ENCODE results near the gene C2CD5.

DNA sequence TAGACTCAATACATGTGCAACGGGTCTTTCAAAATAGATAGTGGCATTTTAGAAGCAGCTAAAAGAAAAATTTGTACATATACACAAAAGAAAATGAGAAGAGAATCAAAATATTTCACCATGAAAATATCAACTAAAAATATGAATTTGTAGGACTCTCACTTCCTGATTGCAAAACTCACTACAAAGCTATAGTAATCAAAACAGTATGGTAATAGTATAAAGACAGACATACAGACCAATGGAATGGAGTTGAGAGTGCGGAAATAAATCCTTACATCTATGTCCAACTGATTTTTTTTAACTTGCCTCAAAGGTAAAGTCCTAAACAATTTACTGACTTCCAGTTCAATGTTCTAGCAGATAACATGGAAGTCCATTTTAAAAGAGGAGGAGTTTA, 13.1 kb downstream of the C2CD5 start:
- TF ChIP-seq TEAD4 (IDR thresholded peaks at IDR 0.05) (no peak), CREB1 (IDR thresholded peaks at IDR 0.05; ENCODE audit: low read depth) (no peak), TCF12 (IDR thresholded peaks at IDR 0.05; ENCODE audit: low read depth) (no peak), RAD21 (IDR thresholded peaks at IDR 0.05; ENCODE audit: low read depth) (no peak), TAF1 (IDR thresholded peaks at IDR 0.05; ENCODE audit: low read depth) (no peak), CEBPB (IDR thresholded peaks at IDR 0.05) (no peak), YY1 (IDR thresholded peaks at IDR 0.05; ENCODE audit: low read depth) (no peak), FOXM1 (IDR thresholded peaks at IDR 0.05; ENCODE audit: borderline replicate concordance, low read depth) (no peak), EP300 (IDR thresholded peaks at IDR 0.05; ENCODE audit: borderline replicate concordance) (no peak)
- TF ChIP-seq, protein P1, sequence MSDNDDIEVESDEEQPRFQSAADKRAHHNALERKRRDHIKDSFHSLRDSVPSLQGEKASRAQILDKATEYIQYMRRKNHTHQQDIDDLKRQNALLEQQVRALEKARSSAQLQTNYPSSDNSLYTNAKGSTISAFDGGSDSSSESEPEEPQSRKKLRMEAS (IDR thresholded peaks at IDR 0.05) = no peak
- TF ChIP-seq, protein P2, sequence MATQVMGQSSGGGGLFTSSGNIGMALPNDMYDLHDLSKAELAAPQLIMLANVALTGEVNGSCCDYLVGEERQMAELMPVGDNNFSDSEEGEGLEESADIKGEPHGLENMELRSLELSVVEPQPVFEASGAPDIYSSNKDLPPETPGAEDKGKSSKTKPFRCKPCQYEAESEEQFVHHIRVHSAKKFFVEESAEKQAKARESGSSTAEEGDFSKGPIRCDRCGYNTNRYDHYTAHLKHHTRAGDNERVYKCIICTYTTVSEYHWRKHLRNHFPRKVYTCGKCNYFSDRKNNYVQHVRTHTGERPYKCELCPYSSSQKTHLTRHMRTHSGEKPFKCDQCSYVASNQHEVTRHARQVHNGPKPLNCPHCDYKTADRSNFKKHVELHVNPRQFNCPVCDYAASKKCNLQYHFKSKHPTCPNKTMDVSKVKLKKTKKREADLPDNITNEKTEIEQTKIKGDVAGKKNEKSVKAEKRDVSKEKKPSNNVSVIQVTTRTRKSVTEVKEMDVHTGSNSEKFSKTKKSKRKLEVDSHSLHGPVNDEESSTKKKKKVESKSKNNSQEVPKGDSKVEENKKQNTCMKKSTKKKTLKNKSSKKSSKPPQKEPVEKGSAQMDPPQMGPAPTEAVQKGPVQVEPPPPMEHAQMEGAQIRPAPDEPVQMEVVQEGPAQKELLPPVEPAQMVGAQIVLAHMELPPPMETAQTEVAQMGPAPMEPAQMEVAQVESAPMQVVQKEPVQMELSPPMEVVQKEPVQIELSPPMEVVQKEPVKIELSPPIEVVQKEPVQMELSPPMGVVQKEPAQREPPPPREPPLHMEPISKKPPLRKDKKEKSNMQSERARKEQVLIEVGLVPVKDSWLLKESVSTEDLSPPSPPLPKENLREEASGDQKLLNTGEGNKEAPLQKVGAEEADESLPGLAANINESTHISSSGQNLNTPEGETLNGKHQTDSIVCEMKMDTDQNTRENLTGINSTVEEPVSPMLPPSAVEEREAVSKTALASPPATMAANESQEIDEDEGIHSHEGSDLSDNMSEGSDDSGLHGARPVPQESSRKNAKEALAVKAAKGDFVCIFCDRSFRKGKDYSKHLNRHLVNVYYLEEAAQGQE (IDR thresholded peaks at IDR 0.05; ENCODE audit: low read depth) = no peak

Data from Ishikawa (cell line).